Stimulated activated naive CD4-positive, alpha-beta T cell treated with Interleukin-2 at 50 U/mL for 16 hours (primary cell): ENCODE data around the gene CDK18.

ENCODE experiments used
- DNase-seq: peaks from one replicate; lab custom pipeline; 2025; lab: John Stamatoyannopoulos, UW

CDK18 gene

GRCh38 chr1:205538235-205538840 is 33.9 kb downstream of the CDK18 start:
- no peak for DNase-seq

GRCh38 chr1:205541161-205541886 is 36.9 kb downstream of the CDK18 start:
- DNase-seq: no peak

GRCh38 chr1:205542367-205542766 is 37.9 kb downstream of the CDK18 start:
- no peak for DNase-seq

- no peak for DNase-seq
These were observed 39.2 kb downstream of the CDK18 start for GRCh38 chr1:205543351-205544301.

DNA sequence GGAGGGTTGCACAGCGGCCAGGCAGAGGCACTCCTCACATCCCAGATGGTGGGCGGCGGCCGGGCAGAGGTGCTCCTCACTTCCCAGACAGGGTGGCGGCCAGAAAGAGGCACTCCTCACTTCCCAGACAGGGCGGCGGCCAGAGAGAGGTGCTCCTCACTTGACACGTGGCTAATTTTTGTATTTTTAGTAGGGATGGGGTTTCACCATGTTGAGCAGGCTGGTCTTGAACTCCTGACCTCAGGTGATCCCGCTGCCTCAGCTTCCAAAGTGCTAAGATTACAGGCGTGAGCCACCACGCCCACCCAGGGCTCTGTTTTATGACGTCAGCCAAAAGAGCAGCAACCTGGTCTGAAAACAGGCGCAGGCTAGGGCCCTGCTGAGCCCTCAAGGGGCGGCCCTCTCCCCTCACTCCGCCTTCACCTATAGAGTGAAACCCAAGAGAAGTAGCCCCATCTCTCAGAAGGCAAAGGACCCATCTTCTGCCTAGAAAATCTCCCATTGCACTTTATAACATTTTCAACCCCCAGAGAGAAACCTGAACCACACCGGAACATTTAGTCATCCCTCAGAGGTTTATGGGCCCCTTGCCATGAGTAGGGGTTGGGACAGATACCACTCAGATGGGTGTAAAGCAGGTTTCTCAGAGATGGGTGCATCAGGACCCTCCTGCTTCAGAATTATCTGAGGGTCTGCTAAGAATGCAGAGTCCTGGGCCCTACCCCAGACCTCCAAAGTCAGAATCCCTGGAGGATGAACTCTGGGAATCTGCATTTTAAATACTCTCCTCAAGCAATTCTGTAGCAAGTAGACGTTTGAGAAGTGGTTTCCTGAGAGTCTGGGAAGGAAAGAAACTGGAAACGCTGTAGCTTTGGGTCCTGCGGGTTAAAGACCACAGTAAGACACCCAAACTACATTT is 40.8 kb downstream of the CDK18 start:
- DNase-seq: no peak

- no peak for DNase-seq
These were observed 41.5 kb downstream of the CDK18 start for GRCh38 chr1:205545991-205546390.

DNA sequence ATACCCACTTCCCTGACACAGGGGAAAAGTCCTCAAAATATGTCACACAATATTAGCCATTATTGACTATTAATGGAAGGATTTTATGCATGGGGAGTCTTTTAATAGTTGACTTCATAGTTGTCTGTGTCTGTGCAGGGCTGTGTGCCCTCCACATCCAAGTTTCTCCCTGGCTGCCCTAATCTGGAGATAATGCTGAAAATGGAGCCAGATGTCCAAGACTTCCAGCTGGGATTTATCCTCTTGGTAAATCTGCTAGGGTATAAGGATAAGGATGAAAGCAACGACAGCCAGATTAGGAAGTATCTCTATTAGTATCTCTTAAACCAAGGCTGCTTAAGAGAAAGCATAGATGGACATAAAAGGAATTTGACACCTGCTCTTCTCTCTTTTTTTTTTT is 42.1 kb downstream of the CDK18 start:
- DNase-seq: no peak

- no peak for DNase-seq
These were observed 43.7 kb downstream of the CDK18 start for GRCh38 chr1:205547936-205548827.

DNA sequence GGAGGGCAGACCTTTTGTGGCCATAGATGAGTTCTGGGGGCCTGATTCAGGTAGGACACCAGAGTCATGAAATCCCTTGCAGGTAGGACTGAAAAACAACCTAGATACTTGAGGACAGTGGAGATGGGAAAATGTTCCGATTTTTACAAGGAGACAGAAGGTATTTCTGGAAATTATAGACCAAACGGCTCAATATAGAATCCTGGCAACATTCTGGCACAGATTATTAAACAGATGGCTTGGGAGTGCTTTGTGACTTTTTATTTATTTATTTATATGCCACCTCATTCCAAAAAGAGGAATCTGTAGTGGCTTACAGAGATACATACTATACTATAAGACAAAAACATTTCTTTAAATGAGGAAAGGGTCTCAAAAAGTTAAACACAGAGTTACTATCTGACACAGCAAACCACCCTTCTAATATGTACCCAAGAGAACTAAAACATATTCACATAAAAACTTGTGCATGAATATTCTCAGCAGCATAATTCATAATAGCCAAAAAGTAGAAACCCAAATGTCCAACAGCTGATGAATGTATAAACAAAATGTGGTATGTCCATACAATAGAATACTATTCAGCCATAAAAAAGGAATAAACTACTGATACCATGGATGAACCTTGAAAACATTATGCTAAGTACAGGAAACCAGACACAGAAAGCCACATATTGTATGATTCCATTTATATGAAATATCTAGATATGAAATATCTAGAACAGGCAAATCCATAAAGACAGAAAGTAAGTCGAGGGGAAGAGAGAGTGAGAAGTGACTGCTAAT is 49.8 kb downstream of the CDK18 start:
- no peak for DNase-seq

GRCh38 chr1:205561501-205562203 is 57.2 kb downstream of the CDK18 start:
- DNase-seq: no peak

DNA sequence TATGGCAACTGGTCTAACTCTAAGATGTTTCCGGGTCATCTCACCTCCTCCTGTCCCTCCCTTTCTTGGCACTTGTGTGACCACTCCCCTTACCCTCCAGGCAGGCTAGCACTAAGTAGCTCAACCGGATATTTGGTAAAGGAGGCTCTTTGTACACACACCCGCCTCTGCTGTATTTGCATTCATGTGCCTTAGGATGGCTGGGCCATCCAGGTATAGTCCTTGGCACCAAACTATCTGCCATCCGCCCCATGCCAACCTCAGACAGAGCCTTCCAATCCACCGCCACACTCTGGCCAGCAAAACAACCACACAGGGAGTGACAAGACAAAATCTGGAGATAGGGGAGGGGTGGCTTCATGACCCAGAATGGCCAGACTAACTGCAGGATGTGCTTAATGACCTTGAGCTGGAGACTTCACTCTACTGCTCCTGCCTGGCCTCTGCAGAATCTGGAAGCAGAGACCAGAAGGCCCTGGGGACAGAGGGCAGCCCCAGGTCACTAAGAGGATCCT is 59.5 kb downstream of the CDK18 start:
- no peak for DNase-seq

DNA sequence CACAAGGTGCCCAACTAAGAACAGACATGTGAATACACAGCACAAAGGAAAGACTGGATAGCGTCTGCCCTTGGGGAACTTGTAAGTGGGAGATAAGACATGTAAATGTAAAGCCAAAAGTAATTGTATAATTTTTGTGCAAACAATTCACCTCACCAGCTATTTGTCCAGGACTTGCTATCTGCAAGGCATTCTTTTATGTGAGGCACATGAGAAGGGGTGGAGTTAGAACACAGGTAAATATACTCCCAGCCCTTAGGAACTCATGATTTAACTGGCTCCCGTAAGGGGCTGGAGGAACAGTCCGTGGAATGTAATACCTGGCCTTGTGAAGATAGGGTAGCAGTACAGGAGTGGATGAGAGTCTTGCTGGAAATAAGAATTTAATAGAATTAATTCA is 61.3 kb downstream of the CDK18 start:
- no peak for DNase-seq

- no peak for DNase-seq
These were observed 63.2 kb downstream of the CDK18 start for GRCh38 chr1:205567716-205568115.

DNA sequence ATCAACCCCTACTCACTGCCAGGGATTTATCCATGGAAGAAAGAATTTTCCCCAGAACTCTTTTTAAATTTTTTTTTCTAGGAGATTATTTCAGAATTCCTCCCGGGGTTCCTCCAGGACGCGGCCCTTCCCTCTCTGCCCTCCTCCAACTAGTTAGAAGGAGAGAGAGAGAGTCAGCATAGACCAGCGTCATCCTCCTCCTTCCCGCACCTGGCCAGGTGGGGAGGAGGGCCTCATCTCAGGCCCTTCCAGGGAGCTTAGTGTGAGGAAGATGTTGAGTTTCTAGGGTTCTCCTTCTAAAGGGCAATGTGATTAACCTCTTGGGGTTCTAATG is 63.6 kb downstream of the CDK18 start:
- DNase-seq: no peak

DNA sequence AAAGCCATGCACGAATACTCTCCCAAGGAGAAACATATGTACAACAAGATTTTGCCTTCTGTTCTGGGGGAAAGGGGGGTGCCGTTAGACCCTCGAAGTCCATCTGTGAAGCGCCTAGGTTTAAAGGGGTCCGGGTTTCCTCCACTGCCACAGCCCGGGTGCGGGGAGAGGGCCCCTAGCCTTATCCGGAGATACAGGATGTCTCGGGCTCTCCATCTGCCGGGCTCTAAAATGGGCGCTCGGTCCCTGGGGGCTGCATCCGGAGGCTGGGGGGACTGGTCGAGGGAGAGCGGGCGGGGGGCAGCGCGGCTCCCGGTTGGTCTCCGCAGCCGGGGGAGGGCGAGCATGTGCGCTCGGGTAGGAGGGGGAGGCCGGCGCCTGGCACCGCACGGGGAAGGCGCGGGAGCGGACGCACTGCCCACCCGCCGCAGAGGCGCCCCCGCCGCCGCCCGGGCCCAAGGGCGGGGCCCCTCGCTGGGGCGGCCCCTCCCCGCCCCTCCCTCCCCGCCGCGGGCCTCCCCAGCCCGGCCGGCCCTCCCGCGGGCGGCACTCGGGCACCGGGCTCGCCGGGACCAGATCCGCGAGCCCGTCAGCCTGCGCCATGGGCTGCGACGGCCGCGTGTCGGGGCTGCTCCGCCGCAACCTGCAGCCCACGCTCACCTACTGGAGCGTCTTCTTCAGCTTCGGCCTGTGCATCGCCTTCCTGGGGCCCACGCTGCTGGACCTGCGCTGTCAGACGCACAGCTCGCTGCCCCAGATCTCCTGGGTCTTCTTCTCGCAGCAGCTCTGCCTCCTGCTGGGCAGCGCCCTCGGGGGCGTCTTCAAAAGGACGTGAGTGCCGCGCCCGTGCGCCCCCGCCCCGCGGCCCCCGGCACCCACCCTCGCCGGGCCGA is 64.2 kb downstream of the CDK18 start:
- DNase-seq: no peak

GRCh38 chr1:205569411-205570172 is 65.1 kb downstream of the CDK18 start:
- no peak for DNase-seq

GRCh38 chr1:205570173-205570501 is 65.7 kb downstream of the CDK18 start:
- no peak for DNase-seq
